B cell (primary cell): ENCODE results near the gene OBP2B. TPM values are rescaled to one million over a fixed set of nuclear protein-coding genes. Genes with fewer than 3 reads are reported as not detected.
"Not testable (repeated sequence)": the region's sequence is repeated elsewhere in the genome, so short reads cannot be mapped to it uniquely, and the experiment has no call there.

ENCODE experiments used
- ATAC-seq: fragments of 200-7000 bp; cut with Tn5 transposase; one replicate; pipeline ENCODE4 v1.10.0; 2021; ENCODE audit warnings: low read depth, mild to moderate bottlenecking, moderate number of reproducible peaks, moderate library complexity
- CTCF ChIA-PET: fragments of 350-600 bp; sonication (Branson Sonifier 250); formaldehyde crosslinking; loops from one replicate; lab custom pipeline; 2021; ENCODE audit warnings: antibody characterized with exemption, inconsistent platforms; lab: Charles Lee
- POLR2A ChIA-PET: fragments of 350-600 bp; sonication (Branson Sonifier 250); formaldehyde crosslinking; loops from one replicate; lab custom pipeline; 2021; ENCODE audit warnings: antibody characterized with exemption; lab: Charles Lee
- DNase-seq: peaks from one replicate; pipeline ENCODE4 v3.0.0; 2013
- H2AFZ ChIP-seq: 2 replicates; pipeline ENCODE4 v1.6.1; 2012; ENCODE audit warnings: mild to moderate bottlenecking, low read depth, low read length; ENCODE audit not compliant: insufficient read depth, poor library complexity, severe bottlenecking
- H3K27ac ChIP-seq, 2 donors: 1 replicate in 1 of 2; 2 replicates in 1 of 2; pipeline ENCODE4 v1.5.1; 2012 to 2013; ENCODE audit warnings: low read length in 2 of 2, mild to moderate bottlenecking in 2 of 2, moderate library complexity in 1 of 2
- H3K27me3 ChIP-seq, 4 experiments: fragments of 200-600 bp in 1 of 4; sonication (generic) in 1 of 4; replicated peaks in 1 of 4; 1 replicate in 2 of 4; 2 replicates in 2 of 4; pipeline versions ENCODE4 v1.6.1 to v1.7.0; 2013 to 2016; ENCODE audit warnings: low read length in 3 of 4, mild to moderate bottlenecking in 2 of 4, mixed read lengths in 1 of 4, moderate library complexity in 1 of 4; ENCODE audit not compliant: insufficient read depth in 4 of 4, control insufficient read depth in 3 of 4; ENCODE audit errors: control extremely low read depth in 1 of 4
- H3K36me3 ChIP-seq, 2 experiments: replicated peaks in 1 of 2; 1 replicate in 1 of 2; 2 replicates in 1 of 2; pipeline versions ENCODE4 v1.6.1 to v1.7.1; 2013; ENCODE audit warnings: low read length in 1 of 2; ENCODE audit not compliant: insufficient read depth in 2 of 2, control insufficient read depth in 1 of 2; ENCODE audit errors: control extremely low read depth in 1 of 2, extremely low read depth in 1 of 2
- H3K4me1 ChIP-seq, 2 donors: fragments of 200-600 bp in 1 of 2; sonication (generic) in 1 of 2; 1 replicate in 1 of 2; 2 replicates in 1 of 2; pipeline versions ENCODE4 v1.5.1 to v1.6.1; 2013 to 2017; ENCODE audit warnings: low read length in 2 of 2; ENCODE audit not compliant: control insufficient read depth in 2 of 2, insufficient read depth in 2 of 2
- H3K4me2 ChIP-seq: replicated peaks from 2 replicates; pipeline ENCODE3; 2012; ENCODE audit warnings: mild to moderate bottlenecking, low read depth, low read length; ENCODE audit not compliant: poor library complexity, severe bottlenecking
- H3K4me3 ChIP-seq, 5 experiments: fragments of 200-600 bp in 1 of 5; sonication (generic) in 1 of 5; 1 replicate in 3 of 5; 2 replicates in 2 of 5; pipeline versions ENCODE4 v1.5.1 to v1.7.0; 2011 to 2016; ENCODE audit warnings: low read length in 4 of 5, mild to moderate bottlenecking in 4 of 5, low read depth in 2 of 5, control low read depth in 1 of 5, moderate library complexity in 1 of 5; ENCODE audit not compliant: insufficient read depth in 1 of 5; ENCODE audit errors: control extremely low read depth in 1 of 5, extremely low read depth in 1 of 5
- H3K79me2 ChIP-seq: fragments of 200-600 bp; sonication (generic); one replicate; pipeline ENCODE4 v1.6.0; 2016; ENCODE audit warnings: low read length; ENCODE audit not compliant: control insufficient read depth, insufficient read depth
- H3K9ac ChIP-seq: fragments of 200-600 bp; sonication (generic); 2 replicates; pipeline ENCODE4 v1.6.1; 2017; ENCODE audit warnings: mild to moderate bottlenecking, low read length, moderate library complexity
- H3K9me3 ChIP-seq, 3 donors: one replicate each; pipeline versions ENCODE4 v1.6.1 to v1.7.1; 2013; ENCODE audit warnings: low read length in 2 of 3; ENCODE audit not compliant: control insufficient read depth in 2 of 3, insufficient read depth in 1 of 3; ENCODE audit errors: control extremely low read depth in 1 of 3
- H4K20me1 ChIP-seq: 2 replicates; pipeline ENCODE4 v1.6.0; 2012; ENCODE audit warnings: mild to moderate bottlenecking, low read length; ENCODE audit not compliant: insufficient read depth, control insufficient read depth, poor library complexity, severe bottlenecking
- H3K27ac Mint-ChIP-seq: one replicate; pipeline ENCODE4 v1.8.0; 2021; ENCODE audit warnings: mixed read lengths
- H3K27me3 Mint-ChIP-seq: one replicate; pipeline ENCODE4 v1.8.0; 2021; ENCODE audit warnings: mixed read lengths
- H3K4me1 Mint-ChIP-seq: one replicate; pipeline ENCODE4 v1.8.0; 2021; ENCODE audit warnings: mixed read lengths
- H3K4me3 Mint-ChIP-seq: one replicate; pipeline ENCODE4 v1.8.0; 2021; ENCODE audit warnings: mixed read lengths
- H3K9me3 Mint-ChIP-seq: one replicate; pipeline ENCODE4 v1.8.0; 2022; ENCODE audit warnings: mixed read lengths; ENCODE audit not compliant: insufficient read depth
- CTCF ChIP-seq: fragments of 200-600 bp; IDR thresholded peaks from one replicate; pipeline ENCODE4 v1.8.0; 2022; ENCODE audit warnings: antibody characterized with exemption, mild to moderate bottlenecking
- EZH2 ChIP-seq: IDR thresholded peaks from 2 replicates; pipeline ENCODE4 v1.6.1; 2012; ENCODE audit warnings: borderline replicate concordance, low read depth, mild to moderate bottlenecking, moderate library complexity, low read length; ENCODE audit not compliant: insufficient read depth, poor library complexity, severe bottlenecking
- WGBS: methylation state at CpG from one replicate; pipeline ENCODE4 v1.1.5; 2013; ENCODE audit warnings: missing lambda C conversion rate; ENCODE audit not compliant: insufficient coverage; 5-methylcytosine and 5-hydroxymethylcytosine counted together
- intact Hi-C: fragments of 100-400 bp; cut with micrococcal nuclease; formaldehyde crosslinking; loops from one replicate; pipeline ENCODE4 v1.10.0; 2022
- polyA plus RNA-seq: library from polyadenylated mRNA; depleted of rRNA; stranded (reverse); fragments of >200 nt; gene quantifications from 2 replicates; pipeline ENCODE4 v1.2.3, GENCODE V29; 2012
- total RNA-seq, 2 donors: library from RNA; stranded (reverse); fragments of 120-200 nt in 1 of 2; gene quantifications; 1 replicate in 1 of 2; 2 replicates in 1 of 2; pipeline versions ENCODE4 v1.2.3 to v1.2.4, GENCODE V29; 2013 to 2022

Gene OBP2B
- total and polyA plus RNA-seq, 2 donors (not counting 1 experiment from before 2014, with no cell fraction given) = not detected

- 82% methylated on average over 4 of the region's 16 CpGs for WGBS
- H3K4me2 ChIP-seq, H4K20me1 ChIP-seq, H3K4me3 ChIP-seq, POLR2A ChIA-PET, CTCF ChIA-PET, DNase-seq, H3K9ac ChIP-seq, intact Hi-C loops, H3K79me2 ChIP-seq, ATAC-seq, H3K27me3 ChIP-seq, H3K36me3 ChIP-seq, H3K4me1 Mint-ChIP-seq, H3K9me3 Mint-ChIP-seq, H3K4me1 ChIP-seq, H3K27ac Mint-ChIP-seq, H2AFZ ChIP-seq, H3K4me3 Mint-ChIP-seq, H3K27ac ChIP-seq: not testable (repeated sequence)
- H3K27me3 Mint-ChIP-seq = peaks cover 20% of the 10 kb centered on the region
- peaks cover 0 to 11% (median 0%) of the 10 kb centered on the region in 3 donors for H3K9me3 ChIP-seq
Observed at GRCh38 chr9:133208171-133208879, 725 bp downstream of the OBP2B start.

- H4K20me1 ChIP-seq = no peaks in the 10 kb centered on the region
- no peaks in the 10 kb centered on the region for H3K4me1 ChIP-seq
- H3K27ac ChIP-seq = no peak overlapping the region
- Mint-ChIP-seq H3K4me1 (no peaks in the 10 kb centered on the region), H3K27ac (no peak overlapping the region), H3K9me3 (no peaks in the 10 kb centered on the region), H3K27me3 (peaks cover 17% of the 10 kb centered on the region), H3K4me3 (no peak overlapping the region)
- ChIA-PET POLR2A (no interaction called here), CTCF (no interaction called here)
- no peaks in the 10 kb centered on the region for H3K36me3 ChIP-seq
- no peaks in the 10 kb centered on the region for H3K79me2 ChIP-seq
- no peak overlapping the region for H3K9ac ChIP-seq
- no peak overlapping the region for H3K4me2 ChIP-seq
- intact Hi-C loops = no loop called here
- no peak overlapping the region for H2AFZ ChIP-seq
- peaks cover 0 to 3% (median 1%) of the 10 kb centered on the region in 4 experiments for H3K27me3 ChIP-seq
- WGBS = 83% methylated on average over 13 of the region's 16 CpGs
- DNase-seq (no peak), ATAC-seq (no peak)
- no peak overlapping the region for H3K4me3 ChIP-seq
- H3K9me3 ChIP-seq = peaks cover 0 to 10% (median 0%) of the 10 kb centered on the region in 3 donors
- no peak for TF ChIP-seq CTCF
- TF ChIP-seq EZH2 = no peak
Observed at GRCh38 chr9:133207540-133208170, 1.4 kb downstream of the OBP2B start.
